ENCODE measurements around the gene AGAP1.

DNA sequence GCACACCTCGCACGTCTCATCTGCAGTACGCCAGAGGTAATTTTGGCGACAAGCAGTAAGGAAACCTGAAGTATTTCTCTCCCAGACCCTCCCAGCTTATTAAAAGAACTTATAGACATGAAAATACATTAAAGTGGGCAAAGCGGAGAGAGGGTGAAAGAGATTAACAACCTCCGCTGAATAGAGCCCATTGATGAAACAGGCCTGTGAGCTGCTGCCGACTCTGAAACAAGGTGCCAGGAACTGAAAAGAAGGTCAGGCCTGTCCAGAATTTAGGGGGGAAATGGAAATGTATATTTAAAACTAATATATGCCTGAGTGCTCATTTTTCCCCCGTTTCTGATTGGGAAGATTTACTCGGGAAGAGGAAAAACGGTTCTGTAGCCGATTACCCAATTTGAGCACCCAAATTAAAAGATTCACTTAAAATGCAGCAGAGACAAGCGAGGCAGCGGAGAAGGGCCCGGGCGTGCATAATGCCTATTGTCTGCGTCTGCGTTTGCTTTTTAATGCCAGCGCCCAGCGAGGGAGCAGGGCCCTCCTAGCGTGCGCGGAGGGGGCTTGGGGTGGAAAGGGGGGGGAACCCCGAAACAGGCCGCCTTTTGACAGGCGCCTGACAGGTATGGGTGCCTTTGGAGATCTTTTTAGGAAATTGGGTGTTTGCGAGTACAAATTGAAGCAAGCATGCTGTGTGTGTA, 358.1 kb downstream of the AGAP1 start:
- TF ChIP-seq SIN3A (IDR thresholded peaks at IDR 0.05; ENCODE audit: borderline replicate concordance, insufficient read depth, low read length) (no peak), POLR2AphosphoS5 (IDR thresholded peaks at IDR 0.05; ENCODE audit: low read depth, low read length) (no peak)
- TF ChIP-seq, protein P1, sequence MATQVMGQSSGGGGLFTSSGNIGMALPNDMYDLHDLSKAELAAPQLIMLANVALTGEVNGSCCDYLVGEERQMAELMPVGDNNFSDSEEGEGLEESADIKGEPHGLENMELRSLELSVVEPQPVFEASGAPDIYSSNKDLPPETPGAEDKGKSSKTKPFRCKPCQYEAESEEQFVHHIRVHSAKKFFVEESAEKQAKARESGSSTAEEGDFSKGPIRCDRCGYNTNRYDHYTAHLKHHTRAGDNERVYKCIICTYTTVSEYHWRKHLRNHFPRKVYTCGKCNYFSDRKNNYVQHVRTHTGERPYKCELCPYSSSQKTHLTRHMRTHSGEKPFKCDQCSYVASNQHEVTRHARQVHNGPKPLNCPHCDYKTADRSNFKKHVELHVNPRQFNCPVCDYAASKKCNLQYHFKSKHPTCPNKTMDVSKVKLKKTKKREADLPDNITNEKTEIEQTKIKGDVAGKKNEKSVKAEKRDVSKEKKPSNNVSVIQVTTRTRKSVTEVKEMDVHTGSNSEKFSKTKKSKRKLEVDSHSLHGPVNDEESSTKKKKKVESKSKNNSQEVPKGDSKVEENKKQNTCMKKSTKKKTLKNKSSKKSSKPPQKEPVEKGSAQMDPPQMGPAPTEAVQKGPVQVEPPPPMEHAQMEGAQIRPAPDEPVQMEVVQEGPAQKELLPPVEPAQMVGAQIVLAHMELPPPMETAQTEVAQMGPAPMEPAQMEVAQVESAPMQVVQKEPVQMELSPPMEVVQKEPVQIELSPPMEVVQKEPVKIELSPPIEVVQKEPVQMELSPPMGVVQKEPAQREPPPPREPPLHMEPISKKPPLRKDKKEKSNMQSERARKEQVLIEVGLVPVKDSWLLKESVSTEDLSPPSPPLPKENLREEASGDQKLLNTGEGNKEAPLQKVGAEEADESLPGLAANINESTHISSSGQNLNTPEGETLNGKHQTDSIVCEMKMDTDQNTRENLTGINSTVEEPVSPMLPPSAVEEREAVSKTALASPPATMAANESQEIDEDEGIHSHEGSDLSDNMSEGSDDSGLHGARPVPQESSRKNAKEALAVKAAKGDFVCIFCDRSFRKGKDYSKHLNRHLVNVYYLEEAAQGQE (IDR thresholded peaks at IDR 0.05; ENCODE audit: insufficient read depth in 1 of 2, low read depth in 2 of 2, low read length in 2 of 2), result no peak
